GM19372 (cell line): ENCODE results near the gene SLC16A10.
A peak's percentile ranks its signal among the peaks of the same experiment; 100 is the strongest.
"Not testable (repeated sequence)": the region's sequence is repeated elsewhere in the genome, so short reads cannot be mapped to it uniquely, and the experiment has no call there.

Source experiments
- ATAC-seq: cut with Tn5 transposase; IDR thresholded peaks from one replicate; pipeline ENCODE4 v1.9.1; 2021; ENCODE audit warnings: mild to moderate bottlenecking, low read depth, moderate library complexity; ENCODE audit not compliant: unreplicated experiment

Gene SLC16A10, protein sequence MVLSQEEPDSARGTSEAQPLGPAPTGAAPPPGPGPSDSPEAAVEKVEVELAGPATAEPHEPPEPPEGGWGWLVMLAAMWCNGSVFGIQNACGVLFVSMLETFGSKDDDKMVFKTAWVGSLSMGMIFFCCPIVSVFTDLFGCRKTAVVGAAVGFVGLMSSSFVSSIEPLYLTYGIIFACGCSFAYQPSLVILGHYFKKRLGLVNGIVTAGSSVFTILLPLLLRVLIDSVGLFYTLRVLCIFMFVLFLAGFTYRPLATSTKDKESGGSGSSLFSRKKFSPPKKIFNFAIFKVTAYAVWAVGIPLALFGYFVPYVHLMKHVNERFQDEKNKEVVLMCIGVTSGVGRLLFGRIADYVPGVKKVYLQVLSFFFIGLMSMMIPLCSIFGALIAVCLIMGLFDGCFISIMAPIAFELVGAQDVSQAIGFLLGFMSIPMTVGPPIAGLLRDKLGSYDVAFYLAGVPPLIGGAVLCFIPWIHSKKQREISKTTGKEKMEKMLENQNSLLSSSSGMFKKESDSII

DNA sequence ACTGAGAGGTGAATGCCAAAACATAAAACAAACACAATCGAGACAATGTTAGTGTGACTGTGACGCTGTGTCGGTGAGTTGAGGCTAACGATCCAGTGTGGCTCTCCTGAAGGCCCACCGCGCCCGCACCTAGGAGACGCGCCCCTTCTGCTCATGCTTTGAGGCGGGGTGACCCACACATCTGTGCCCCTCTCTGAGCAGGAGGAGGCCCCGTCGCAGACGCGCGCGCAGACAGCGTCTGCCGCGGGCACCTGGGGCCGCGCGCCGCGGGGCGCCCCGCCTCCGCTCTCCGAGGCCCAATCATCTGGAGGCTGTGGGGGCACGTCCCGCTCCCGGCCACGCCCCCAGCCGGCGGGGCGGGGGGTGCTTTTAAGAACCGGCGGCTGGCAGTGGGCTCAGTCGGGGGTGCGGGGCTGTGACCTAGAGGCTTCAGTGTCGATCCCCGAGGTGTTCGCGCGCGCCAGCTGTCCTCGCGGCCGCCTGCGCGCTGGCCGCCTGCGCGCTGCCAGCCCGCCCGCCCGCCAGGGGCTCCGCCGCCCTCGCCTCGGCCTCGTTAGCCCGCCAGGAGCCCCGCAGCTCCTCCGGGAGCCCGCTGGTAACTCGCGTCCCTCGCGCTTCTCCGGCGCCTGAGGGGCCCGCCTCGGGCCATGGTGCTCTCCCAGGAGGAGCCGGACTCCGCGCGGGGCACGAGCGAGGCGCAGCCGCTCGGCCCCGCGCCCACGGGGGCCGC lies at the start of gene SLC16A10:
SLC16A10 (plus strand) TSS at position 398 of the 730 bp plus-strand sequence; CDS start at position 648, 250 bp downstream.
- peak; percentile 90 for ATAC-seq

DNA sequence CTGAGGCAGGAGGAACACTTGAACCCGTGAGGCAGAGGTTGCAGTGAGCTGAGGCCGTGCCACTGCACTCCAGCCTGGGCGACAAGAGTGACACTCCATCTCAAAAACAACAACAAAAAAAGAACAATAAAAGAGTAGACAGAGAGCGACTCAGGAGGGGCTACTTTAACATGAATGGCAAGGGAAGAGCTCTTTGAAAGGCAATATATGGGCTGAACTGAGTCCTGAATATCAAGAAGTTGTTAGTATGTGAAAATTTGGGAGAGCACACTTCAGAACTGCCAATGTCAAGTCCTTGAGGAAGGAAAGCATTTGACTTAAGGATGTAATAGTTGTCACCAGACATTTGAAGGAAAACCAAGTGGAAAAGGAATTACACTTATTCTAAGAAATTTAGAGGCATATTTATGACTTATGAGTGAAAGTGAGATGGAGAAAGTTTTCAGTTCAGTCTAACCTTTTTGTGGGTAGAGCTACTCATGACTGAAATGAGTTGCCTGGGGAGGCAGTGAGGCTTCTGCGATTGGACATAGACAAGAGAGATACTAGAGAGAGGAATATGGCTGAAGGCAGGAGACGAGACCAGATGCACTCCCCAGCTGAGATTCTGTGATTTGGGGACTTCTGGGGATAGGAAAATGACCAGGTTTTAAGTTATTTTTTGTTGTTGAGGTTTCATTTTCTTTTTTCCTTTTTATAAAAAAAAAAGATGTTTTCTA lies 48.6 kb upstream of the SLC16A10 start:
- ATAC-seq = peak; percentile 53

DNA sequence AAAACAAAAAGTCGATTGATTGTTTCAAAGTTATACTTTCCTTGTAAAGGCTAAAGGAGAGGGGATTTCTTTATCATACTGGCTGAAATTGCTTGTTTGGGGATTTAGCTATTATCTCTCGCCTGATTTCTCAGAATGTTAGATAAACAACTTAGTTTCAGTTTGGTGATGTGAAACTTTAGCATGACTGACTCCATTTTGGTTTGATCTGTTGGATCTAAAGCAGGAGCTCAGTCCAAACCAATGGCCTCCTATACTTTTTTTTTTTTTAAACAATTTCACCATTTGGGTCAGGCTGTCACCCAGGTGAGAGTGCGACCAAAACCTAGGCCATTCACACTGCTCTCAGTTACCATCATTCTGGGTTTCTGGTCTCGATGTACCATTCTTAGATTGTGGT lies 45.4 kb upstream of the SLC16A10 start:
- no peak for ATAC-seq

DNA sequence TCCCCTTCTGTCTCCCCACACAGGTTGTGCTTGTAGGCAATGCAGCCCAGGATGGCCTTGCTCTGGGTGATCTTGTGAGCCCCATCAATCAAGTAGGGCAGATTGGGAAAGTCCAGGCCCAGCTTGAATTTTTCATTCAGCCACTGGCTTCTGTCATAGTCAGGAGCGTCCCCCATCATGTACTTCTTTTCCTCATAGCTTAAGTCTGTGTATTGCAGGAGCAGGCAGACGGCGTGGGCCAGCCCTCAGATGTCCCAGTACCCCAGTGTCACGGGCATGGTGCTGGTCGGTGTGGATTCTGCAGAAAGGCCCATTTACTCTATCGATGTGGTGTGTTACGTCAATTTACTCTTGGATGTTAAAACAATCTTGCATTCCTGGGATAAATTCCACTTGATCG lies 40.1 kb upstream of the SLC16A10 start:
- no peak for ATAC-seq

DNA sequence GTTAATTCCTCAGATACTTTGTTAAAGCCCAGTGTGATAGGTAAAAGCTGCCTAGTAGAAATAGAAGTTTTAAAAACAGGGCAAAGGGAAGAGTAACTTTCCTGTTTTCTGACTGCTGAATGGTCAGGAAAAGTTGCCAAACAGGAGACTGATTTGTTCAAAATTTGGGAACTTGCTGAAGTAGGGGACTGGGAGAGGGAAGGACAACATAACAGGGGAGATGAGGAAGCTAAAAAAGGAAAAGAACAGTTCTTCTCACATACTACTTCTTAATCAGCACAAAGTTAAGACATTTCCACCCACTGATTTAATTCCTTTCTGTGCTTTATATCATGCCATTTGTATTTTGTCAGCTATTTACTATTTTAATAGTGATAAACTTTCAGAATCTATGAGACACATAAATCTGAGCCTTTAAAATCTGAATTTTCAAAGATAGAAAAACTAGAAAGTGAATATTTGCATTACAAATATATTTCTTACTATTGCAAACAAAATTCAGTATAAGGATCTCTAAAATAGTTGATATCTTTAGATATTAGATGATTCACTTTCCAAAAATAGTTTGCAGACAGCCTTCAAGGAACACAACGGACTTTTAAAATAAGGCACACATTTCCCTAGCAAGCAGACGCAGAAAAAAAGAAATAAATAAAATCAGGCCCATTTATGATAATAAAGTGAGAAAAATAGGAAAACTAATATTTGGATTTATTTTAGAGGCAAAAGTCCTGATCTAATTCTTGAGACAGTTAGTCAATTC lies 36.9 kb upstream of the SLC16A10 start:
- no peak for ATAC-seq

DNA sequence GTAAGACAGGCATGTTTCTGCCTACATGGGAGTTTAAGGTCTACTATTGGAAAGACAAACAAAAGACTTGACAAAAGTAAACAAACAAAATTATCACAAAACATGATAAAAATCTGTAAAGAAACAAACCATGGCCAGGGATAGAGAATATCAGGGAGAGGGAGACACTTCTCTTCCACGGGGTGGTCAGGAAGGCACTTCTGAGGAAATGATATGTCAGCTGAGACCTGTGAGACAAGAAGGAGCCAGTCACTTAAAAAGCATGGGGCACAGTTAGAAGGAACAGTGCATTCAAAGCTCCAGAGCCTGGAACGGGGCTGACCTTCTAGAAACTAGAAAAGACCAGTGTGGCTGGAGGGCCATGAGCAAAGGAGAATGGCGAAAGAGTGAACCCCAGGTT lies 35.1 kb upstream of the SLC16A10 start:
- ATAC-seq = no peak

DNA sequence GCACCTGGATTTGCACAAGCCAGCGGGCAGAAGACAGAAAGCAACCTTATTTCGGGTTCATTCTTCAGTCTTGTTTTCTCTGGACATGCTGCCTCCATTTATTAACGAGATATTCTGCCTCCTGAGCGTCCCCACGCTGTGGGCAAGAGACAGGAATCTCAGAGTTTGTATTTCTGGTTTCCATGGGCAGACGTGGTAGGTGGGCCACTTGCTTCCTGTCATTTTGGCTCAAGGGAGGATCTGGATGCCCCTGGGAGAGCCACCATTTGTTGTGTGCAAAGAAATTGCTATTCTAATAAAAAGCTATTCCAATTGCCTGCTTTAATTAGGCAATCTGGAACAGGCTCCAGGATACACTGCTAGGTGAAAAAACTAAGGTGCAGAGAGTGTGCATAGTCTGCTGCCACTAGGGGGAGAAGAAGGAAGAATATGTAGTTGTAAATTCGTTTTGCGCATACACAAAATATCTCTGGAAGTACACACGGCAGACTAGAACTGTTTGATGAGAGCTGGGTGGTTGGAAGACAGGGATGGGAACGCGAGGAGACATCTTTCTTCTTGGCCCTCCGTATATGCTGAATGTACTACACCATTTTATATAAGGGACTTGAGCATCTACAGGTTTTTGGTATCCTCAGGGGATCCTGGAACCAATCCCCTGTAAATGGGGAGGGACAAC lies 30.1 kb upstream of the SLC16A10 start:
- peak; percentile 68 for ATAC-seq

DNA sequence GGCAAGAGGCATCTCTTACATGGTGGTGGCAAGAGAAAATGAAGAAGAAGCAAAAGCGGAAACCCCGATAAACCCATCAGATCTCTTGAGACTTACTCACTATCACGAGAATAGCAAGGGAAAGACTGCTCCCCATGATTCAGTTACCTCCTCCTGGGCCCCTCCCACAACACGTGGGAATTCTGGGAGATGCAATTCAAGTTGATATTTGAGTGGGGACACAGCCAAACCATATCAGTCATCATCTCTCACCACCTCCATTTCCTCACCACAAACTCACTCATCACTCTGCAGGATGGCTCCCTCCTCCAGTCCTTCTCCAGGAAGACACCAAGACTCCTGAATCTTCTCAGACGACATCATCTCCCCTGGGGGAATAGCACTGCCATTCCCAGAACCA lies 25.8 kb upstream of the SLC16A10 start:
- no peak for ATAC-seq

DNA sequence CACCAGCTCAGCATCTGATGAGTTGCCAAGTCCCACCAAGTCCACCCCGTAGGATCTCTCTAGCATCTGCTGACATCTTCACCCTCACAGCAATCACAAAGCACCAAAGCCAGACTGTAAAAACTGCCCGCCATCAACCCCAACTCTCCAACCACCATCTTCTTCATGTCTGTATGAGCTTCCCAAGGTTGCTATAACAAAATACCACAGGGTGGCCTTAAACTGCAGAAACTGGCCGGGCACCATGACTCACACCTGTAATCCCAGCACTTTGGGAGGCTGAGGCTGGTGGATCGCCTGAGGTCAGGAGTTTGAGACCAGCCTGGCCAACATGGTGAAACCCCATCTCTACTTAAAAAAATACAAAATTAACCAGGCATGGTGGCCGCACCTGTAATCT lies 25.3 kb upstream of the SLC16A10 start:
- not testable (repeated sequence) for ATAC-seq

DNA sequence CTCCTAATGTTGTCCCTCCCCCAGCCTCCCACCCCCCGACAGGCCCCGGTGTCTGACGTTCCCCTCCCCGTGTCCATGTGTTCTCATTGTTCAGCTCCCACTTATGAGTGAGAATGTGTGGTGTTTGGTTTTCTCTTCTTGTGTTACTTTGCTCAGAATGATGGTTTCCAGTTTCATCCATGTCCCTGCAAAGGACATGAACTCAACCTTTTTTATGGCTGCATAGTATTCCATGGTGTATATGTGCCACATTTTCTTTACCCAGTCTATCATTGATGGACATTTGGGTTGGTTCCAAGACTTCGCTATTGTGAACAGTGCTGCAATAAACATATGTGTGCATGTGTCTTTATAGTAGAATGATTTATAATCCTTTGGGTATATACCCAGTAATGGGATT lies 24.4 kb upstream of the SLC16A10 start:
- ATAC-seq = not testable (repeated sequence)

DNA sequence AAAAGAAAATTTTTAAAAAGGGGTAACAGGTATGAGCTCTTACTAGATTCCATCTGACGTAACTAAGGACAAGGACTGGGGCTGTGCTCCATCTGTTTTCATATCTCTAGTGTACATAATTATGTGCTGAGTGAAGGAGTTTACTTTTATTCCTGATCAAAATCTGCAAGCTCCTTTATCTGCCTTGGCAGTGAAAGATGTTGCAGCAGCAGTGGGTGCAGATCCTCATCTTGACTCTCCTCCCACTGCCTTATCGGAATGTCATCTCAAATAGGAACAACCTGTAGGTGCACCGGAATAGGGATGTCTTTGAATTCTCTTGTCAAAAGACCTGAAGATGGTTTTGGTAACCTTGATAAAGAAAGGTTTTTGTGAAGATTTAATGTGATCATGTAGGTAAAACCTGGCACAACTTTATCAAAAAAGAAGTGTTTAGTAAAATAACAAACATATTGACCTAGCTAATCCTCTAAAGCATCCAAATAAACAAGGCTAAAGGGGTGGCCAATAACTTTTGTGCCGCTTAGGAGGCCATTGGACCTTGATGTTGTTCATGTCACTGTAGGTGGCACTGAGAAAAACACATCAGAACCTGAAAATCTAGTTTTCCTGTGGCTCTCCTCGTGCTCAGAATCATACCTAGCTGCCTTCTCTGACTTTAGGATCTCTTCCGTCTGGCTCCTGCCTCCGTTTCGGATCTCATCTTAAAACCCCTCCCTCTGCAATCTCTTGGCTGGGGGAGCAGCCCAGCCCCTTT lies 19.0 kb upstream of the SLC16A10 start:
- no peak for ATAC-seq

DNA sequence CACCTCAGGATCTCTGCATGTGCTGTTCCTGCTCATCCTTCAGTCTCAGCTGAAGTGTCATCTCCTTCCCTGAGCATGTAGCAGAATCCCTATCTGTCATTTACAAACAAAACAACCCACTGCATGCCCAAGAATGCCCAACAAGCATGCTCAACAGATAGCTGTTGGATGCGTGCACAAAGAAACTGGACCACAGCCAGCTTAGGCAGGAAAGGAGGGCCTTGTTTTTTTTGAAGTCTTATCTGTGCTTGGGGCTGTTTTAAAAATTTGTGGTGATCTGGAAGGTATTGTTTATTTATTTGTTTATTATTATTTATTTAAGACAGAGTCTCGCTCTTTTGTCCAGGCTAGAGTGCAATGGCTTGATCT lies 18.5 kb upstream of the SLC16A10 start:
- no peak for ATAC-seq

DNA sequence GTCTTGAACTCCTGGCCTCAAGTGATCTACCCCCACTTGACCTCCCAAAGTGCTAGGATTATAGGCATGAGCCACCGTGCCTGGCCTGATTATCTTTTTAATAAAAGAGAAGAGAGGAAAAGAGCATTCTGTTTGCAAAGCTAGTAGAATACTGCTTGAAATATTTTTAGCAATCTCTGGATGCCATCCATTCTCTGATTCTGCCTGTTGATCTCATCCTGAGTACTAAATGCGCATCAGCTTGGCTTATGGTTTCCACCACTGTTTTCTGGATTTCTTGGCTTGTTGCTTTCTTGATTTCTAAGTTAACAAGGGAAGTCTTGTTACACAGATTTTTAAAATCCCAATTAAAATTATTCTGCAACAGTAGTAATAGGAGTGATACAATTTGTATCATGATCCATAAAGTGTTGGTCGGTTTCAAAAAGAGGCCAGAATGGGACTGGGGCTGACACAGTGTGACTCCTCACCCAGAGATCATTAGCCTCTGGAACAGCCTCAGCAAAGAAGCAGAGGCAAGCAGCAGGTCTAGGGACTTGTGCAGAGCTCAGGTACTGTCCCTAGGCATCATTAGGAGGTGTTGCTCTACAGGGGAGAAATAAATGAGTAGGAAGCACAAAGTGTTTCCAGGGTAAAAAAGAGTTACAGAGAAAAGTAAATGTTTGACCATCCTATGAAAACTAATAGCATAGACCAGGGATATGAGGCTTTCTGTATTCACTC lies 17.8 kb upstream of the SLC16A10 start:
- ATAC-seq = no peak

DNA sequence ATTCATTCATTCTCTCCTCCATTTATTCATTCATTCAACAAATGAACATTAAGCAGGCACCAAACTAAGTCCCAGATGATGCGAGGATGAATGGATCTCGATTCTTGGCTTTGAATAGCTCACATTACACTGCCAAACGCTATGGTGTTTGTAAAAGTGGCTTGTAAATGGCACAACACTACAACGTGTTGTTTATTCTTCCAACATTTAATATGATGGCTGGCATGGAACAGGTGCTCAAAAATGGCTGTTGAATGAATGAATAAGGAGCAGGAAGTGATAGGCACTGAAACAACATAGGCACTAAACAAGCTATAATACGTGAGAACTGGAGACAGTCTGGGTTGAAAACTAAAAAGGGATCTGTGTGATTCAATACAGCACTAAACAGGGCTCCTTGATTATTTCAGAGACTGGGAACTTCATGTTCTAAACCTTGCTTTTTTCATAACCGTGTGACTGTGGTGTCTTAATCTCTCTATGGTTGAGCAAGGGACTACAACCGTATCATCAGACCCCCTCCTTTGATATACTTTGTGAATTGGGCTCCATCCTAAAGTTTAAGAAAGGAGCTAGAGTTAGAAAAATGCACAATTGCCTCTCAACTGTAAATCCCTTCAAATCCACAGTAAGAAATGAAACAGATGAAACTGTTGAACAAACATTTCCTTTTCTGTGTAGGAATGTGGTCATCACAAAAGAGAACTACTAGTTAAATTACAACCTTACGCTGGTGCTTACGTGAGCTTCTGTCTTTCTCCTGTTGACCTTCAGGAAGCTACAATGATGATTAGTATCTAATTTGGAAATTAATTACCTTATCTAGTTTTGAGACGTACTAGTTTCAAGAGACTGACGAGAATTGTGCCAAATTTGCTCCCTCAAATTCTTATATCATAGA lies 16.9 kb upstream of the SLC16A10 start:
- no peak for ATAC-seq

DNA sequence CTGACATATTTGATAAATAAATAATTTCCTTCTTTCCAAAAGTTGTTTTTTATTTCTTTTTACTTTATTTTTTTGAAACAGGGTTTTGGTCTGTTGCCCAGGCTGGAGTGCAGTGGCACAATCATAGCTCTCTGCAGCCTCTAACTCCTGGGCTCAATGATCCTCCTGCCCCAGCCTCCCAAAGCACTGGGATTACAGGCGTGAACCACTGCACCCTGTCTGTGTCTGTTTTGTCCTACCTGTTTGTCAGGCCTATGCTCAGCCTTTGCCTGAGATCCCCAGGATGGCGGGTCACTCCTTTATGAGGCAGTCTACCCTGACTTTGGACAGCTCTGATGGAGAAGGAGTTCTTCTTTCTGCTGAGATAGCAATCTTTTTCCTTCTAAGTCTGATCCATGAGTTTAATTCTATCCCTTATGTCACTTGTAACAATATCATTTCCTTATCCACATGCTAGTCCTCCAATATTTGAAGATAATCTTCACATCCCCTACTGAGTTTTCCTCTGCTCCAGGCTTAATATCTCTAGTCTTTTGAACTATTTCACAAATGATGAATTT lies 14.4 kb upstream of the SLC16A10 start:
- ATAC-seq = no peak

DNA sequence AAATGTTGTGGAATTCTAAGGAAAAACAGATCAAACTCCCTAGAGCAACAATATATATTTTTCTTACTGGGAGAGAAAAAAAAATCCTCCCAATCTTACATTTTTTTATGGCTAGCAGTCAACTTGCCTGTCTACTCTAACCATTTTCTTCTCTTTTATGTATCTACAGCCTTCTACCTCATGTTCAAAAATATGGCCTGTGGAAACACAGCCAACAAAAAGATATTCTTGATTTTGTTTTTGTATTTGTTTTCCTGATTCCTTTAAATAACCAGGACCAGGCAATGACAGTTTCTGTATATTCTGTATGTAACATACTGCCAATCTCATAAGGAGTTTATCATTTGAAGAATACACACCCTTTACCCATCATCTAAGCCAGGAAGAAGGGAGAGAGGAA lies 13.0 kb upstream of the SLC16A10 start:
- ATAC-seq = no peak

DNA sequence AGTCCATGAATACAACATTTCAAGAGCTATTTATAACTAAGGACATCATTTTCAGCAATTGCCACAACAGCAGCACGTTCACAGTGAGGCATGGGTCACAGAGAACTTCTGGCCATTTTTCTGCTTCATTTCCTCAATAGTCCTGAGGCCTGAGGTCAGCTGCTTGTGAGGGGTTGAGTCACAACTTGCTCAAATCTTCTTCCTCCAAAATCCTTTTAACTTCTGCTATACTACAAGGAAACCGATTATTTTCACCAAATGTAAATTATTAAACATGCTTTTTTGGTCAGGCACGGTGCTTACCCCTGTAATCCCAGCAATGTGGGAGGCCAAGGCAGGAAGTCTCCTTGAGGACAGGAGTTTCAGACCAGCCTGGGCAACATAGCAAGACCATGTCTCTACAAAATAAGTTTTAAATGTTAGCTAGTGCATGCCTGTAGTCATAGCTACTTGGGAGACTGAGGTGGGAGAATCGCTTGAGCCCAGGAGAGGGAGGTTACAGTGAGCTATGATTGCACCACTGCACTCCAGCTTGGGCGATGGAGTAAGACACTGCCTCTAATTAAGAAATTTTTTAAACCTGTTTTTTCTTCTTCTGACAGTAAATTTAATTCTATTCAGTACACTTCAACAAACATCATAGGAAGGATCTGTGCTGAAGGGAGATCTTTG lies 11.1 kb upstream of the SLC16A10 start:
- no peak for ATAC-seq
